HG02642 (cell line): ENCODE measurements around the gene LETMD1.
"Not testable (repeated sequence)": the region's sequence is repeated elsewhere in the genome, so short reads cannot be mapped to it uniquely, and the experiment has no call there.

Experiments used
- ATAC-seq: cut with Tn5 transposase; IDR thresholded peaks from one replicate; pipeline ENCODE4 v1.9.1; 2021; ENCODE audit warnings: mild to moderate bottlenecking; ENCODE audit not compliant: unreplicated experiment, poor library complexity

LETMD1 gene

DNA sequence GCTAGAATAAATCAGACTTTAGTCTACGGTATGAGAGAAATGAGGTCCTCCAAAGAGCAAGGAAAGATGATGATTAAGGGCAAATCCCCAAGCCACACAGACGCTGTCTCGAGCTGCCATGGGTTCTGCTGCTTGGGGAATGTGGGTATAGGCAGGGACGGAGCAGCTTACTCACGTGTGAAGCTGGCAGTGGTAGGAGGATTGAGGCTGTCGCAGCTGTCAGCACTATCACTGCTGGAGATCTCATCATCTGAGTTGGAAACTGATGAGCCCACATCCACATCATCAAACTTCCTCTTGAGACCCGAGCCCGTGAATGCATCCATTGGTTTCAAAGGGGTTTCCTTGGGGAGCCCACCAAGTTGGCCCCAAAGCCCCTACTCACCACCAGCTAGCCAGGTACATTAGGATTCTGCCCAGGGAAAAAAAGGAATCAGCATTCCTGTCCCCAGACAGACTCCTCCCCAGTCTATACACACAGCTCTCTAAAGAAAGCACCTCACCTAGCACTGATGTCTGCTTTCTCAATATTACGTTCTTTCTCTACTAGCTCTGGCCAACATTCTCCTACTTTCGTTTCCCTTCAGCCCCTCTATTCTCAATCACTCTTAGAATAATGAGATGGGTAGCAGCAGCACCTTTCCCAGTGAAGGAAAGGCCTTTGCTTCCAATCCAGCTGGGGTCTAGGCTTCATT, 28.3 kb downstream of the LETMD1 start:
- ATAC-seq: no peak

- no peak for ATAC-seq
Measured at GRCh38 chr12:51077930-51078329, 29.8 kb downstream of the LETMD1 start.

GRCh38 chr12:51078346-51078745, 30.2 kb downstream of the LETMD1 start:
- ATAC-seq: not testable (repeated sequence)

DNA sequence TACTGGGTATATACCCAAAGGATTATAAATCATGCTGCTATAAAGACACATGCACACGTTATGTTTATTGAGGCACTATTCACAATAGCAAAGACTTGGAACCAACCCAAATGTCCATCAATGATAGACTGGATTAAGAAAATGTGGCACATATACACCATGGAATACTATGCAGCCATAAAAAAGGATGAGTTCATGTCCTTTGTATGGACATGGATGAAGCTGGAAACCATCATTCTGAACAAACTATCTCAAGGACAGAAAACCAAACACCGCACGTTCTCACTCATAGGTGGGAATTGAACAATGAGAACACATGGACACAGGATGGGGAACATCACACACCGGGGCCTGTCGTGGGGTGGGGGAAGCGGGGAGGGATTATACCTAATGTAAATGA, 30.7 kb downstream of the LETMD1 start:
- not testable (repeated sequence) for ATAC-seq

DNA sequence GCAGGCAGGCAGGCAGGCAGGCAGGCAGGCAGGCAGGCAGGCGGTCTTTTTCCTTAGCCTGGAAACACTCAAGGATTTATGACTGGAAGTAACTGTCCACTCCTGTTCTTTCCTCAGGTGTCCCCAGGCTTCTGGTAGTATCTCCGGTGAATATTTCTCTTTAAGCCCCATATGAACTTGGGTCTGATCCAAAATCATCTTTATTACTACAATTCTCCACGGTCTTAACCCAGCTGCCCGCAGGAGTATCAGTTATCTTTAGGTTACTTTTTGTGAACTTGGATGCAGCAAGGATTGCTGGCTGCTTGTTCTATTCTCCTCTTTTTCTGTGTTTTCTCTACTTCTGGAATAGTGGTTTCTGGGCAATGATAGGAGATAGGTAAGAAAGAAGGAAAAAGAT, 32.0 kb downstream of the LETMD1 start:
- ATAC-seq: no peak

- no peak for ATAC-seq
Measured at GRCh38 chr12:51081421-51081820, 33.3 kb downstream of the LETMD1 start.

GRCh38 chr12:51082561-51083125, 34.5 kb downstream of the LETMD1 start:
- ATAC-seq: no peak

GRCh38 chr12:51083126-51083833, 35.2 kb downstream of the LETMD1 start, which contains the start of gene CSRNP2:
Gene CSRNP2 (minus strand): TSS chr12:51083596. CDS start chr12:51076561, 7,035 bp downstream.
- ATAC-seq: peak; percentile 96

DNA sequence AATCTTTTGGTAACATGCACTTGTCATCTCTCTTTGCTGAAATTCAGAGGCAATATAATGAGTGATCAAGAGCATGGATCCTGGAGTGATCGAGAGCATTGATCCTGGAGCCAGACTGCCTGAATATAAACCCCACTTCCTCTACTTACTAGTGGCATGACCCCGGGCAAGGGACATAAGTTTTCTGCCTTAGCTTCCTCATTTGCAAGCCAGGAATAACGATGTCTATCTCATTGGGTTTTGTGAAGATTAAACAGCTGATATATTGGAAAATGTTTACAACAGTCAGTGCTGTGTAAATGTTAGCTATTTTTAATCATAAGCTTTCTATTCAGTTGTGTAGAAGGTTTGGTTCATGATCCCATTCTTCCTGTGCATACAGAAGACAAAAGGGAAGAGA, 37.6 kb downstream of the LETMD1 start:
- no peak for ATAC-seq

DNA sequence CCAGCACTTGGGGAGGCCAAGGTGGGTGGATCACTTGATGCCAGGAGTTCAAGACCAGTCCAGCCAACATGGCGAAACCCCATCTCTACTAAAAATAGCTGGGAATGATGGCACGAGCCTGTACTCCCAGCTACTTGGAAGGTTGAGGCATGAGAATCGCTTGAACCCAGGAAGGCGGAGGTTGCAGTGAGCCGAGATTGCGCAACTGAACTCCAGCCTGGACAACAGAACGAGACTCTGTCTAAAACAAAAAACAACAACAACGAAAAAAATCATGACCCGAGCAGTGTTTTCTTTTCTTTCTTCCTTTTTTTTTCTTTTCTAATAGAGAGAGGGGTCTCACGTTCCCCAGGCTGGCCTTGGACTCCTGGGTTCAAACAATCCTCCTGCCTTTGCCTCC, 38.8 kb downstream of the LETMD1 start:
- no peak for ATAC-seq

- ATAC-seq: no peak
Measured at GRCh38 chr12:51087818-51088217, 39.7 kb downstream of the LETMD1 start.

GRCh38 chr12:51090705-51091229, 42.6 kb downstream of the LETMD1 start:
- ATAC-seq: no peak

- ATAC-seq: no peak
Measured at GRCh38 chr12:51098611-51099010, 50.5 kb downstream of the LETMD1 start.

GRCh38 chr12:51103977-51104376, 55.9 kb downstream of the LETMD1 start:
- no peak for ATAC-seq

DNA sequence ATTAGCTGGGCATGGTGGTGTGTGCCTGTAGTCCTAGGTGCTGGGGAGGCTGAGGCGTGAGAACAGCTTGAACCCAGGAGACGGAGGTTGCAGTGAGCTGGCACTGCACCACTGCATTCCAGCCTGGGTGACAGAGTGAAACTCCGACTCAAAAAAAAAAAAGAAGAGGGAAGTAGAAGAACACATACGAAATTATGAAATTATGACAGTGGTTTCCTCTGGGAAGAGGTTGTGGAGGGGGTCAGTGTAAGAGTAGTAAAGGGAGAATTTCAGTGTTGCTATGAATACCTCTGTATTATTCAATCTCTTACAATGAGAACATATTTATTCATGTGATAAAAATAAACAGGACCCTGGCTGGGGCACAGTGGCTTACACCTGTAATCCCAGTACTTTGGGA, 60.0 kb downstream of the LETMD1 start:
- no peak for ATAC-seq
